HuH-7.5 (cell line): ENCODE results near the gene CD1D.
"Not testable (repeated sequence)": the region's sequence is repeated elsewhere in the genome, so short reads cannot be mapped to it uniquely, and the experiment has no call there.

ENCODE experiments used
- DNase-seq: peaks from one replicate; pipeline ENCODE4 v3.0.0; 2011; ENCODE audit warnings: low spot score

The CD1D gene

GRCh38 chr1:158176399-158176798 is 4.3 kb upstream of the CD1D start:
- no peak for DNase-seq

GRCh38 chr1:158176849-158177699 is 3.6 kb upstream of the CD1D start:
- DNase-seq, result not testable (repeated sequence)

DNA sequence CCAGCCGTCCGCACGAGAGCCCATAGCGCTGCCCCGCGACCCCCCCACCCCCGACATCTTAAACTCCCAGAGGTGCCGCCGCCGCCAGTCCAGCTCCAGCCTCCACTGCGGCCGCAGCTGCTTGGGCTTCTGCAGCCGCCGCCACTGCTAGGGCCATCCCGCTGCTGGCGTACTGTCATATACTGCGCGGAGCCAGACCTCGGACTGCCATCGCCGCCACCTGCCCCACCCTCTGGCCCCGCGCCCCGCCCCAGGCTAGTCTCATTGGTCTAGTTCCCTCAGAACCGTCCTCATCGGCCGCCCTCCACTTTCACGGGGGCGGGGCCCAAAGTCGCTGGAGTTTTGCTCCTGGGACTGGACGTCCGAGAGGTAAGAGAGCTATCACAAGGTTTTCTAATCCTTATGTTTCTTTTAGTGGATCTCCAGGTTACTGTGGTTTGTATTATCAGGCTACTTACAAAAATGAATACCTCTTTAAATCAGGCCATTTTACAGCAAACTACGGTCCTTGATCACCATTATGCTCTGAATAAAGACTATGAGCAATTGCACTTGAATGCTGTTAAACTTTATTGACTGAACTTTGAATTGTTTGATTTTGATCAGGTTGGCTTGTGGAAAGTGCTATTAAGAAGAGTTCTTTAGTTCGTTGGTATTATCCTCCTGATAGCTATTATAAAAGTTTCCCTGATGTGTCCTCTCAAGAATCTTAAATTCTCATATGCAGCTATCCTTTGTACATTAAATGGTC is 2.8 kb upstream of the CD1D start:
- no peak for DNase-seq

- DNase-seq, result no peak
Measured at GRCh38 chr1:158179301-158180041, 1.2 kb upstream of the CD1D start.

- DNase-seq, result no peak
Measured at GRCh38 chr1:158181577-158181922, 855 bp downstream of the CD1D start.

DNA sequence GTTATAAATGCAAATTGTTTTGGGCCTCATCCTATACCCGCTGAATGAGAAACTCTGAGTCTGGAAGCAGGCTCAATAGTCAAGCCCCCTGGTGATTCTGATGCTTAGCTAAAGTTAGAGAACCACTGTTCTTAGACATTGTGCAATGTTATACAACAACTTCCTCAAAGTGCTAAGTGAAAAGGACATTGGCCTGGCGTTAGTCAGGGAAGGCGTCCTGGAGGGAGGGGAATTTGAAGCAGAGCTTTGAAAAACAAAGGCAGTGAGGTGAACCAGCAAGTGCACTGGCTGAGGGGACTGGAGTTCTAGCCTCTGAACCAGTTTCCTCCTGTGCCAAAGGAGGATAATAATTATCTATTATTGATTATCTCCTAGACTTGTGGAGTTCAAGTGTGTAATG is 5.1 kb downstream of the CD1D start:
- DNase-seq, result no peak

- no peak for DNase-seq
Measured at GRCh38 chr1:158186180-158186579, 5.5 kb downstream of the CD1D start.

DNA sequence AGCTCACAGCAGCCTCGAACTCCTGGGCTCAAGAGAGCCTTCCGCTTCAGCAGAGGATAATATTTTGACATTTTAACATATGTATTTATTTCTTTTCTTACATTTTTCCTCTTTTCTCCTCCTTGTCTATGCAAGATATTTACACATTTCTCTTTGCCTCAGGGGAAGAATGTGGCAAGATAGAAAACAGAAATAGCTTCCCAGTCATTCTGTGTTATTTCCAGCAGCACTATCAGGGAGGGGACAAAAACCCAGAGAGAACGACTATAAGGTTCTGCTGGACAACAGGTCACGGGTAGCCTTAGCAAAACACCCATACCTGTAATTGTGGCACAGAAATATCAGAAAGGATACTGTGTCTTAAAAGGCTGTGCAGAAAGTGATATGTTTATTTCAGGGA is 7.9 kb downstream of the CD1D start:
- no peak for DNase-seq

DNA sequence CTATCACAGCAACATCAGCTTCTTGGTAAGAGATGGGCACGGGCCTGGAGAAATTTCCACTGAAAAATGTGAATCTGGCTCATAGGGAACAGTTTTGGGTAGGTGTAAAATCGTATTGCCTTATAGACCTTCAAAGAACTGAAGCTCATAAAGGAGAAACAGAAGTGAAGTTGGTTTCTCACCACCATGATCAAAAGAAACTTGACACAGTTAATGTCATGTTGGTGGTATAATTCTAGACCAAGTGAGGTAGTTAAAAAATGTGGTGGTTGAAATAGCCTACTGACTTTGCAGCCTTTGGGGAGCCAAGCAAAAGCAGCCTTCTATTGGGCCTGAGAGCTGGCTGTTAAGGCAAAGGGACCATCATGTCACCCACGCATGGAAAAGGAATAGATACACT is 8.9 kb downstream of the CD1D start:
- DNase-seq, result no peak

DNA sequence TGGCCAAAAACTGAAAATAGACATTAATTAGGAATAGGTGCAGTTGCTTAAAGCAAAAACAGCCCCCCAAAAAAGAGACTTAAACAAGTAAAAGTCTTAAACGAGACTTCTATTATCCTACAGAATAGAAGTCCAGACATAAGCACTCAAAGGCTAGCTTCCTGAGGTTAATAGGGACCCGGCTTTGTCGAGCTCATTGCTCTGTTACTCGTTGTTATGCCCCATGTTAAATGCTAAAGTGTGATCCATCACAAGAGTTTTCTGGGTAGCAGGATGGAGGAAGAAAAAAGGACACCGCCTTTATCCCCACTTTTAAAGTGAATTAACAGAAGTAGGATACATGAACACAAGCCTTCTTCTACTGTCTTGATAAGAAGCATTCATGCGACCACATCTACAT is 10.6 kb downstream of the CD1D start:
- no peak for DNase-seq

GRCh38 chr1:158196461-158196860 is 15.8 kb downstream of the CD1D start:
- DNase-seq, result no peak

GRCh38 chr1:158199849-158200248 is 19.2 kb downstream of the CD1D start:
- no peak for DNase-seq

GRCh38 chr1:158200527-158200926 is 19.8 kb downstream of the CD1D start:
- DNase-seq, result no peak

GRCh38 chr1:158203693-158204457 is 23.2 kb downstream of the CD1D start:
- peak; percentile 20 for DNase-seq

DNA sequence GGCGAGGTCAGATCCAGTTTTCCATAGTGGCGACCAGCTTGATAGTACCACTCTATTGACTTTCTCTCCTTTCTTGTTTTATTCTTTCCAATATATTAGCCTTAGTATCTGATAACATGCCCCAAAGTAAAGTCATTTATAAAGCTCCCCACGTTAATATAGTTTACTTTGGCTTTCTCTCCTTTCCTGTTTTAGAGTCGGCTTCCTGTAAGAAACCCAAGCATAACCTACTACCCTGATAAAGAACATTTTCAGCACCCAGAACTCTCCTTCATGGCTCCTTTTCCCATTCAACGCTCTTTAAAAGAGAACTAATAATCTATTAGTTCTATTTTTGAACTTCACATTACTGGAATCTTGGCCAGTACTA is 23.7 kb downstream of the CD1D start:
- DNase-seq, result no peak

- no peak for DNase-seq
Measured at GRCh38 chr1:158208586-158209116, 28.0 kb downstream of the CD1D start.

DNA sequence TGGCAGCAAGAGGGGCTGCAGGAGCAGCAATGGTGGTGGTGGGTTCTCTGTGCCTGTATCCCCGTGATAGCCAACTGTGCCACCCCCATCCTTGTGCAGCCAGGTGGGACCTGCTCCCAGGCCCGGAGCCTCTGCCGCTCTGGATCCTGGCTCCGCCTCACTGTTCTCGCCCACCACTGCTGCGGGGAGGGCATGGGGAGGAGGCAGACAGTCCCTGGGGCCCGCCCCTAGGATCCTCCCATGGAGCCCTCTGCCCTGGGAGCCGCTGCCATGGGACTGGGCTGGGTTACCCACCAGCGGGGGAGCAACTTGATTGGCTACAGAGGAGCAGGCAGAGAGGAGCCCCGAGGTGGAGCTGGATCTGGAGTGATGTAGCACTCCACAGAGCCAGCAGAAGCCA is 31.6 kb downstream of the CD1D start:
- DNase-seq, result no peak

DNA sequence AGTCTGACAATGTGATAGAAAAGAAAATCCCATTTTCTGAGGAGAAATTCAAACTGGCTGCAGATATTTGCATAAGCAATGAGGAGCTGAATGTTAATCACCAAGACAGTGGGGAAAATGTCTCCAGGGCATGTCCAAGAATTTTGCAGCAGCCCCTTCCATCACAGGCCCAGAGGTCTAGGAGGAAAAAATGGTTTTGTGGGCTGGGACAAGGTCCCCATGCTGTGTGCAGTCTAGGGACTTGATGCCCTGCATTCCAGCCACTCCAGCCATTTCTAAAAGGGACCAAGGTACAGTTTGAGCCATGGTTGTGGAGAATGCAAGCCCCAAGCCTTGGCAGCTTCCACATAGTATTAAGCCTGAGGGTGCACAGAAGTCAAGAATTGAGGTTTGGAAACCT is 42.8 kb downstream of the CD1D start:
- DNase-seq, result not testable (repeated sequence)

- no peak for DNase-seq
Measured at GRCh38 chr1:158227904-158228623, 47.4 kb downstream of the CD1D start.
